Endothelial cell of umbilical vein (primary cell): Measurements from ENCODE around the gene HECTD4.

Experiments
- CTCF ChIP-seq, 2 donors: IDR thresholded peaks; 1 replicate in 1 of 2; 2 replicates in 1 of 2; pipeline ENCODE4 v1.5.1; 2011; ENCODE audit warnings: low read length in 2 of 2, mild to moderate bottlenecking in 2 of 2, moderate library complexity in 2 of 2, control low read depth in 1 of 2, inconsistent platforms in 1 of 2, low read depth in 1 of 2; ENCODE audit not compliant: insufficient read depth in 1 of 2; ENCODE audit errors: extremely low read depth in 1 of 2
- EZH2 ChIP-seq: IDR thresholded peaks from 2 replicates; pipeline ENCODE4 v1.6.1; 2012; ENCODE audit warnings: borderline replicate concordance, low read depth, mild to moderate bottlenecking, moderate library complexity, low read length, inconsistent platforms; ENCODE audit not compliant: severe bottlenecking
- FOS ChIP-seq: IDR thresholded peaks from 2 replicates; pipeline ENCODE4 v1.6.1; 2011; ENCODE audit warnings: mild to moderate bottlenecking, low read length, moderate library complexity, borderline replicate concordance; ENCODE audit not compliant: insufficient read depth
- GATA2 ChIP-seq: IDR thresholded peaks from 2 replicates; pipeline ENCODE4 v1.7.0; 2011; ENCODE audit warnings: low read depth, mild to moderate bottlenecking, moderate library complexity, mixed read lengths, low read length; ENCODE audit not compliant: insufficient read length, insufficient read depth
- JUN ChIP-seq: IDR thresholded peaks from 2 replicates; pipeline ENCODE4 v1.6.1; 2011; ENCODE audit warnings: borderline replicate concordance, low read depth; ENCODE audit not compliant: insufficient read length, insufficient read depth
- MAX ChIP-seq: IDR thresholded peaks from 2 replicates; pipeline ENCODE4 v1.6.1; 2011; ENCODE audit not compliant: insufficient read depth, insufficient read length
- MYC ChIP-seq: IDR thresholded peaks from one replicate; pipeline ENCODE4 v1.6.1; 2011; ENCODE audit warnings: mild to moderate bottlenecking, low read depth, low read length
- POLR2A ChIP-seq: IDR thresholded peaks from 2 replicates; pipeline ENCODE4 v1.6.1; 2012; ENCODE audit warnings: low read depth, mild to moderate bottlenecking, control low read depth, low read length
- POLR2AphosphoS5 ChIP-seq: IDR thresholded peaks from 2 replicates; pipeline ENCODE4 v1.6.1; 2012; ENCODE audit warnings: low read depth, mild to moderate bottlenecking, control low read depth, low read length, moderate library complexity; ENCODE audit not compliant: insufficient read depth

- no peak for TF ChIP-seq CTCF (IDR thresholded peaks at IDR 0.05; ENCODE audit: extremely low read depth in 1 of 2, insufficient read depth in 1 of 2, low read depth in 1 of 2, low read length in 2 of 2)
- TF ChIP-seq POLR2AphosphoS5: no peak
- TF ChIP-seq MYC: no peak
- no peak for TF ChIP-seq POLR2A
- TF ChIP-seq JUN: no peak
- TF ChIP-seq FOS: no peak
- TF ChIP-seq MAX: no peak
- no peak for TF ChIP-seq EZH2
- TF ChIP-seq GATA2: no peak
These were observed 62.8 kb downstream of the HECTD4 start for GRCh38 chr12:112319395-112319794.
